Measurements from ENCODE around the gene MAP7D1.
A peak's percentile ranks its signal among the peaks of the same experiment; 100 is the strongest.

The MAP7D1 gene

DNA sequence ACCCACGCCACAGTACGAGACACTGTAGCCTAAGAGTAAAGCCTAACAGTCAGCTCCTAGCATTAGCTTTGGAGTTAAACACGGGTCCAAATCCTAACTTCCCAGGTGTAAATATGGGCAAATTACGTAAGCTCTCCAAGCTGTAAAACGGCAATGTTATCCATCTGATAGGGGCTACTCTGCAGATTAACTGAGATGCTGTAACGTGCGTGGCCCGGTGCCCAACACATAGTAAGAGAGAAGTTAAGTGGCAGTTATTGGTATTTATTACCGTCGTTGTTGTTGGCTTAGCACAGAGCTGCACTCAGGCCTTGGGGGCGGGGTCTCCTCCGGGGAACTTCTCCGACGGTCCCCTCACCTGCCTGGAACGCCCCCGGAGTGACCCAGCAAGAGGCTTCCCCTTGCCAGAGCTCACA lies 7.1 kb upstream of the MAP7D1 start:
- TF ChIP-seq, protein P1, sequence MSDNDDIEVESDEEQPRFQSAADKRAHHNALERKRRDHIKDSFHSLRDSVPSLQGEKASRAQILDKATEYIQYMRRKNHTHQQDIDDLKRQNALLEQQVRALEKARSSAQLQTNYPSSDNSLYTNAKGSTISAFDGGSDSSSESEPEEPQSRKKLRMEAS (IDR thresholded peaks at IDR 0.05; ENCODE audit: low read depth, low read length) = no peak
- TF ChIP-seq MYC (IDR thresholded peaks at IDR 0.05; ENCODE audit: low read depth, low read length) = peak; percentile 40; the same call in 1 of the 2 replicates
- TF ChIP-seq, protein P2, sequence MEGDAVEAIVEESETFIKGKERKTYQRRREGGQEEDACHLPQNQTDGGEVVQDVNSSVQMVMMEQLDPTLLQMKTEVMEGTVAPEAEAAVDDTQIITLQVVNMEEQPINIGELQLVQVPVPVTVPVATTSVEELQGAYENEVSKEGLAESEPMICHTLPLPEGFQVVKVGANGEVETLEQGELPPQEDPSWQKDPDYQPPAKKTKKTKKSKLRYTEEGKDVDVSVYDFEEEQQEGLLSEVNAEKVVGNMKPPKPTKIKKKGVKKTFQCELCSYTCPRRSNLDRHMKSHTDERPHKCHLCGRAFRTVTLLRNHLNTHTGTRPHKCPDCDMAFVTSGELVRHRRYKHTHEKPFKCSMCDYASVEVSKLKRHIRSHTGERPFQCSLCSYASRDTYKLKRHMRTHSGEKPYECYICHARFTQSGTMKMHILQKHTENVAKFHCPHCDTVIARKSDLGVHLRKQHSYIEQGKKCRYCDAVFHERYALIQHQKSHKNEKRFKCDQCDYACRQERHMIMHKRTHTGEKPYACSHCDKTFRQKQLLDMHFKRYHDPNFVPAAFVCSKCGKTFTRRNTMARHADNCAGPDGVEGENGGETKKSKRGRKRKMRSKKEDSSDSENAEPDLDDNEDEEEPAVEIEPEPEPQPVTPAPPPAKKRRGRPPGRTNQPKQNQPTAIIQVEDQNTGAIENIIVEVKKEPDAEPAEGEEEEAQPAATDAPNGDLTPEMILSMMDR (IDR thresholded peaks at IDR 0.05; ENCODE audit: low read depth, low read length) = no peak
- TF ChIP-seq POLR2A (IDR thresholded peaks at IDR 0.05; ENCODE audit: extremely low read depth, insufficient read length) = no peak
- no peak for DNase-seq (ENCODE audit: low read depth)
- H3K4me3 ChIP-seq (ENCODE audit: low read depth, low read length) = peak overlapping the region; percentile 90

DNA sequence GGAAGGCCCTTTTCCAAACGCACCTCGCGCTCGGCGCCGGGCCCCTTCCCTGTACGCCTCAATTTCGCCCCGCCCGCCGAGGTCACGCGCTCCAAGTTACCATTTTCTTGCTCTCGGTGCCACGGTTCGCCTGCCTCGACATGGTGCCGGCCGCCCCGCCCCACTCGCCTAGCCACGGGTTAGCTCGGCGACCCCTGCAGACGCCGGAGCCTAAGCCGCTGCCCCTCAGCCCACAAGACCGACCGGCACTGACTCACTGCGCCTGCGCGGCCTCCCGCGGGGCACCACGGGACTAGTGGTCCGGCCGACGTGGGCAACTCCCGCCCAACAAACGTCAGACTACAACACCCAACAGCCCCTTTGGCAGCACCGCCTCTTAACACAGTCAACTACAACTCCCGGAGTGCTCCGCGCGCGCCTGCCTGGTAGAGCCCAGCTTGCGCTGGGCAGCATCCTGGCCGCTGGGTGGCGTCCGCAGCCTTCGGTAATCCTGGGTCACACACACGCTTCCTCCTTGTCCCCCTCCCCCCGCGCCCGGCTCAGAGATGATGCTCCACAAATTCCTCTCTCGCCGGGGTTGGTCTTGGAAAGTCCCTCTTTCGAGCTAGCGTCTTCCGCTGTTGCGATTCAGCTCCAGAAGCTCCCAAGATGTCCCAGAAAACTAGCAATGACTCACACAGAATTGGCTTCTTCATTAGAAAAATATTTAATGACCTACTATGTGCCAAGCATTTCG lies 6.6 kb upstream of the MAP7D1 start, which contains the start of gene TRAPPC3:
TRAPPC3 (minus strand) TSS at position 250 of the 736 bp plus-strand sequence; CDS start at position 142, 108 bp downstream.
- DNase-seq (ENCODE audit: low read depth) = peak; percentile 99
- TF ChIP-seq POLR2A (IDR thresholded peaks at IDR 0.05; ENCODE audit: extremely low read depth, insufficient read length) (peak; percentile 88), MYC (IDR thresholded peaks at IDR 0.05; ENCODE audit: low read depth, low read length) (peak; percentile 76)
- TF ChIP-seq, protein P2 (IDR thresholded peaks at IDR 0.05; ENCODE audit: low read depth, low read length) = peak; percentile 88
- TF ChIP-seq, protein P1 (IDR thresholded peaks at IDR 0.05; ENCODE audit: low read depth, low read length) = peak; percentile 68
- H3K4me3 ChIP-seq (ENCODE audit: low read depth, low read length) = peak within 1 kb of the TSS; percentile 90

DNA sequence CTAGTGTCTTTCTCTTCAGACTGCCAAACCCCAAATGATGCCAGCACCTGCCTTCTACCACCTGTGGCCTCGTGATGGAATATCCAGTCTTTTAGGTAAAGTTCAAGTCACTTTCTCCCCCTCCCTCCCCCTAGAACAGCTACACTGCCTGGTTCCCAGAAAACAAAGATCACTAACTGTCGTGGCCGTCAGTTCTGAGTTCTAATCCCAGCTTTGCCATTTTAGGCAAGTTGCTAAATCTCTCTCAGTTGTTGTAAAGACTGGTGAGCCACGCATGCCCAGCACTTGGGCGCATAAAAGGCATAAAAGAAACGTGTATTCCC lies 6.0 kb upstream of the MAP7D1 start:
- peak overlapping the region; percentile 38 for H3K4me3 ChIP-seq (ENCODE audit: low read depth, low read length)
- no peak for DNase-seq (ENCODE audit: low read depth)
- TF ChIP-seq POLR2A (IDR thresholded peaks at IDR 0.05; ENCODE audit: extremely low read depth, insufficient read length) (no peak), MYC (IDR thresholded peaks at IDR 0.05; ENCODE audit: low read depth, low read length) (no peak)
- TF ChIP-seq, protein P1 (IDR thresholded peaks at IDR 0.05; ENCODE audit: low read depth, low read length) = no peak
- TF ChIP-seq, protein P2 (IDR thresholded peaks at IDR 0.05; ENCODE audit: low read depth, low read length) = no peak

DNA sequence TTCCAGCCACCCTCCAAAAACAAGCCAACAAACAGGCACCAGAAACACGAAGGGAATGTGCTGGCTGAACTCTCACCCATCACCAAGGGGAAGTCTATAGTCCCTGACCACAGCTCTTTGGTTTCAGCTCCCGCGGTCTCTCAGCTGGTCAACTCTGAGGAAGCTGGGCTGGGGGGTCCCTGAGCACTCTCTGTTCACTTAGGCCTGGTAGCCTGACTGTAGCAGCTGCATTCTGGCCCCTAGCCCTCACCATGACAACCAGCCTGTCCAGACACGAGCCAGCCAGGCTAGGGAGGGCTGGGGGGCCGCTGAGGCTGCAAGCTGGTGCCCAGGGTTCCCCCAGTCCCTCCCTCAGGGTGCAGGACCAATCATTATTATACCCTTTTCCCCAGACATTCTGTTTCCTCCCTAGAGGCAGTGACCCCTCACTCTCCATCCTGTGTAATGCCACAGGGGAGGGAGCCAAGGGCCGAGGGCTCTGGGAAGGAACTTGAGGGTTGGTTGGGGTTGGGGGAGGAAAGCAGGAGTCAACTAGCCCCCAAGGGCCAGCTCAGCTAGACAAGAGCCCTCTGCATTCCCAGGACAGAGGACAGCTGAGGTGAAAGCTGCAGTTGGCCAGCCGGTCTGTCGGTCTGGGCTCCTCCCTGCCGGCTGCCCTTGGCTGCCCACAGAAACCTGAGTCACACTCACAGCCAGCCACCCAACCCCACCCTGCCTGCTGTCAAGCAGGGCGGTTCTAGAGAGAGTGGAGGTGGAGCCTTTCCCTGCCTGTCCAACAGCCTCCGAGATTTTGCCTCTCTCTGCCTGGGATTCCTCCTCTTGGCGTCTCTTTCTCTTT lies 5.4 kb upstream of the MAP7D1 start:
- peak overlapping the region; percentile 47 for H3K4me3 ChIP-seq (ENCODE audit: low read depth, low read length)
- TF ChIP-seq, protein P1 (IDR thresholded peaks at IDR 0.05; ENCODE audit: low read depth, low read length) = no peak
- TF ChIP-seq, protein P2 (IDR thresholded peaks at IDR 0.05; ENCODE audit: low read depth, low read length) = no peak
- no peak for TF ChIP-seq MYC (IDR thresholded peaks at IDR 0.05; ENCODE audit: low read depth, low read length)
- TF ChIP-seq POLR2A (IDR thresholded peaks at IDR 0.05; ENCODE audit: extremely low read depth, insufficient read length) = no peak
- peak; percentile 92 for DNase-seq (ENCODE audit: low read depth)

DNA sequence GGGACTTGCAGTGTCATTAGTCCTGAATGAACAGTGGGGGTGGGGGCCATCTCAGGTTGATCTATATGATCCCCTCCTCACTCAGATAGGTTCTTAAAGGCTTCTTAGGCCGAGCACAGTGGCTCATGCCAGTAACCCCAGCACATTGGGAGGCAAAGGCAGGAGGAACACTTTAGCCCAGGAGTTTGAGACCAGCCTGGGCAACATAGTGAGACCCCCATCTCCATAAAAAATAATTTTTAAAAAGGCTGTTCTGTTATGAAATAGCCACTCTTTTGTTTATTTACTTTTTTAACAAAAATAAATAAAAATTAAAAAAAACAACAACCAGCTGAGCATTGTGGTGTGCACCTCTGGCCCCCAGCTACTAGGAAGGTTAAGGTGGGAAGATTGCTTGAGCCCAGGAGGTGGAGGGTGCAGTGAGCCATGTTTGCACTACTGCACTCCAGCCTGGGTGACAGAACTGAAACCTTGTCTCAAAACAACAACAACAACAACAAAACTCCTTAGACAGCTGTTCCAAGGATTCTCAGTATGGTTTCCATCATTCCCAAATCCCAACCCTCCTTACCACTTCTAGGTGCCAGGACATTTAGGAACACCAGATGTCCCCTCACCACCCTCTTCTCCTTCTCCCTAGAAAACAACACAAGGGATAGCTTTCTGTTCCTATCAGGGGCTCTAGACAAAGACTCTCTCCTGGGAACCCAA lies 4.7 kb upstream of the MAP7D1 start:
- DNase-seq (ENCODE audit: low read depth) = no peak
- peak overlapping the region; percentile 21 for H3K4me3 ChIP-seq (ENCODE audit: low read depth, low read length)
- TF ChIP-seq POLR2A (IDR thresholded peaks at IDR 0.05; ENCODE audit: extremely low read depth, insufficient read length) (no peak), MYC (IDR thresholded peaks at IDR 0.05; ENCODE audit: low read depth, low read length) (no peak)
- TF ChIP-seq, protein P1 (IDR thresholded peaks at IDR 0.05; ENCODE audit: low read depth, low read length) = no peak
- TF ChIP-seq, protein P2 (IDR thresholded peaks at IDR 0.05; ENCODE audit: low read depth, low read length) = no peak
